Measurements from ENCODE around the gene ELK3. TPM values are rescaled to one million over a fixed set of nuclear protein-coding genes. Genes with fewer than 3 reads are reported as not detected.

ELK3 gene
- total and polyA plus RNA-seq, 2 of the 8 experiments (the other 6 are each of a cell fraction or from before 2014, with no cell fraction given): 3.5 to 14.3 TPM

DNA sequence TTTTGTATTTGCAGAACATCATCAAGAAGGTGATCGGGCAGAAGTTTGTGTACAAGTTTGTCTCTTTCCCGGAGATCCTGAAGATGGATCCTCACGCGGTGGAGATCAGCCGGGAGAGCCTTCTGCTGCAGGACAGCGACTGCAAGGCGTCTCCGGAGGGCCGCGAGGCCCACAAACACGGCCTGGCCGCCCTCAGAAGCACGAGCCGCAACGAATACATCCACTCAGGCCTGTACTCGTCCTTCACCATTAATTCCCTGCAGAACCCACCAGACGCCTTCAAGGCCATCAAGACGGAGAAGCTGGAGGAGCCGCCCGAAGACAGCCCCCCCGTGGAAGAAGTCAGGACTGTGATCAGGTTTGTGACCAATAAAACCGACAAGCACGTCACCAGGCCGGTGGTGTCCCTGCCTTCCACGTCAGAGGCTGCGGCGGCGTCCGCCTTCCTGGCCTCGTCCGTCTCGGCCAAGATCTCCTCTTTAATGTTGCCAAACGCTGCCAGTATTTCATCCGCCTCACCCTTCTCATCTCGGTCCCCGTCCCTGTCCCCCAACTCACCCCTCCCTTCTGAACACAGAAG, 52.8 kb downstream of the ELK3 start:
- Histone ChIP-seq H3K14ac (ENCODE audit: insufficient read length) (no peak overlapping the region), H3K79me2 (ENCODE audit: control insufficient read depth in 1 of 2, insufficient read depth in 2 of 2, low read length in 2 of 2) (no peaks in the 10 kb centered on the region), H2AFZ (ENCODE audit: low read length) (no peak overlapping the region), H3K4me2 (ENCODE audit: insufficient read depth in 1 of 2, low read depth in 2 of 2, low read length in 2 of 2) (no peak overlapping the region), H2BK12ac (ENCODE audit: low read depth, low read length) (no peak overlapping the region), H2AK5ac (ENCODE audit: low read depth, low read length) (no peak overlapping the region), H3K23me2 (ENCODE audit: low read depth, low read length) (0 out of 2 replicates have a peak, but pooled peaks cover 2% of the 10 kb centered on the region), H3K56ac (replicated peaks; ENCODE audit: insufficient read length, low read depth, low read length) (no peak overlapping the region), H3K36me3 (ENCODE audit: control insufficient read depth in 2 of 4, insufficient read depth in 4 of 4, low read length in 3 of 4) (peaks cover 0 to 3% (median 0%) of the 10 kb centered on the region in 4 experiments; a peak in 3 of 8 replicates), H2BK15ac (ENCODE audit: low read length) (no peak overlapping the region), H3K27ac (ENCODE audit: low read depth, low read length) (no peak overlapping the region), H2BK120ac (replicated peaks; ENCODE audit: low read depth, low read length) (no peak overlapping the region), H3K4me1 (replicated peaks in 1 of 4; ENCODE audit: control insufficient read depth in 3 of 4, insufficient read depth in 4 of 4, low read length in 3 of 4) (peaks cover 0 to 3% (median 0%) of the 10 kb centered on the region in 4 experiments; a peak in 1 of 7 replicates), H3K4ac (replicated peaks; ENCODE audit: insufficient read length, low read depth, low read length) (no peak overlapping the region), H4K5ac (ENCODE audit: insufficient read length, low read depth, low read length) (no peak overlapping the region), H2BK20ac (ENCODE audit: low read length) (no peak overlapping the region), H4K20me1 (replicated peaks in 1 of 2; ENCODE audit: control insufficient read depth in 1 of 2, insufficient read depth in 2 of 2, low read length in 2 of 2) (peaks cover 0 to 2% of the 10 kb centered on the region in 2 experiments), H3K4me3 (ENCODE audit: extremely low read depth in 1 of 4, insufficient read depth in 2 of 4, low read depth in 3 of 4, low read length in 4 of 4) (no peak overlapping the region), H3K9me3 (ENCODE audit: insufficient read depth in 2 of 2, low read depth in 1 of 2, low read length in 1 of 2) (no peaks in the 10 kb centered on the region), H3K9ac (replicated peaks in 1 of 4; ENCODE audit: extremely low read depth in 1 of 4, low read depth in 3 of 4, low read length in 3 of 4) (no peak overlapping the region), H4K91ac (replicated peaks; ENCODE audit: insufficient read length, low read length) (no peak overlapping the region), H3K23ac (ENCODE audit: insufficient read length) (no peak overlapping the region), H3K27me3 (replicated peaks in 1 of 4; ENCODE audit: control insufficient read depth in 3 of 4, extremely low read depth in 1 of 4, insufficient read depth in 3 of 4, low read length in 3 of 4) (no peaks in the 10 kb centered on the region), H3K18ac (ENCODE audit: extremely low read depth, low read length) (no peak overlapping the region), H4K8ac (ENCODE audit: extremely low read depth, insufficient read depth, low read length) (no peak overlapping the region), H3K79me1 (ENCODE audit: low read depth, low read length) (no peaks in the 10 kb centered on the region), H2BK5ac (ENCODE audit: low read depth, low read length) (no peak overlapping the region; the same call in 1 of the 2 replicates)
- no peak for FAIRE-seq
- no peak for DNase-seq (ENCODE audit: low read depth in 1 of 2, low spot score in 2 of 2)
- TF ChIP-seq NRF1 (IDR thresholded peaks at IDR 0.05; ENCODE audit: low read depth, low read length): no peak
- no peak for TF ChIP-seq BRCA1 (IDR thresholded peaks at IDR 0.05; ENCODE audit: low read depth, low read length)
- ChIA-PET POLR2A (ENCODE audit: partially characterized antibody) (interaction anchor here (1.1 kb wide), 1 partner anchor 37 kb away, joined by 3 read pairs; no protein-coding TSS in a partner anchor), CTCF (ENCODE audit: partially characterized antibody) (interaction anchor here (1.3 to 2.0 kb wide), 3 partner anchors 14 to 99 kb away, joined by 3 to 4 read pairs (median 4); no protein-coding TSS in a partner anchor)
- 91% methylated on average over 27 of the region's 36 CpGs; no CpG with 5 or more reads in 1 of the 2 experiments for WGBS, 2 experiments (ENCODE audit: extremely low coverage in 1 of 2, insufficient coverage in 1 of 2, insufficient read length in 1 of 2, insufficient replicate concordance in 2 of 2, low coverage in 1 of 2, low lambda C conversion rate in 2 of 2, missing lambda C conversion rate in 1 of 2)
